Lower leg skin (tissue), 3 donors: ENCODE results near the gene OXTR.

ENCODE experiments used
- POLR2A ChIP-seq, 2 donors: fragments of 450-650 bp; IDR thresholded peaks; one replicate each; pipeline ENCODE4 v1.6.1; 2016 to 2017; ENCODE audit warnings: antibody characterized with exemption in 2 of 2, mild to moderate bottlenecking in 1 of 2, moderate library complexity in 1 of 2
- TF ChIP-seq, protein P1 (sequence below), 3 donors: fragments of 450-650 bp; IDR thresholded peaks; one replicate each; pipeline ENCODE4 v1.5.1; 2016; ENCODE audit warnings: antibody characterized with exemption in 3 of 3, mild to moderate bottlenecking in 3 of 3, moderate library complexity in 2 of 3

GRCh38 chr3:8709801-8710507, 59.5 kb downstream of the OXTR start:
- TF ChIP-seq, protein P1, sequence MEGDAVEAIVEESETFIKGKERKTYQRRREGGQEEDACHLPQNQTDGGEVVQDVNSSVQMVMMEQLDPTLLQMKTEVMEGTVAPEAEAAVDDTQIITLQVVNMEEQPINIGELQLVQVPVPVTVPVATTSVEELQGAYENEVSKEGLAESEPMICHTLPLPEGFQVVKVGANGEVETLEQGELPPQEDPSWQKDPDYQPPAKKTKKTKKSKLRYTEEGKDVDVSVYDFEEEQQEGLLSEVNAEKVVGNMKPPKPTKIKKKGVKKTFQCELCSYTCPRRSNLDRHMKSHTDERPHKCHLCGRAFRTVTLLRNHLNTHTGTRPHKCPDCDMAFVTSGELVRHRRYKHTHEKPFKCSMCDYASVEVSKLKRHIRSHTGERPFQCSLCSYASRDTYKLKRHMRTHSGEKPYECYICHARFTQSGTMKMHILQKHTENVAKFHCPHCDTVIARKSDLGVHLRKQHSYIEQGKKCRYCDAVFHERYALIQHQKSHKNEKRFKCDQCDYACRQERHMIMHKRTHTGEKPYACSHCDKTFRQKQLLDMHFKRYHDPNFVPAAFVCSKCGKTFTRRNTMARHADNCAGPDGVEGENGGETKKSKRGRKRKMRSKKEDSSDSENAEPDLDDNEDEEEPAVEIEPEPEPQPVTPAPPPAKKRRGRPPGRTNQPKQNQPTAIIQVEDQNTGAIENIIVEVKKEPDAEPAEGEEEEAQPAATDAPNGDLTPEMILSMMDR (IDR thresholded peaks at IDR 0.05) = no peak
- TF ChIP-seq POLR2A (IDR thresholded peaks at IDR 0.05) = no peak
